GM12892 (cell line): ENCODE data around the gene PEAK1.
A peak's percentile ranks its signal among the peaks of the same experiment; 100 is the strongest.

Experiments
- DNase-seq: peaks from one replicate; pipeline ENCODE4 v3.0.0; 2011; ENCODE audit not compliant: insufficient read length
- FAIRE-seq: peaks from 2 replicates; lab custom pipeline; 2011; peaks lifted over from hg19 to GRCh38; lab: Jason Lieb, UNC
- POLR2A ChIP-seq: IDR thresholded peaks from 2 replicates; pipeline ENCODE4 v1.6.1; 2011; ENCODE audit warnings: low read depth, low read length, control low read depth
- POLR2AphosphoS5 ChIP-seq: IDR thresholded peaks from 2 replicates; pipeline ENCODE4 v1.6.1; 2011; ENCODE audit warnings: low read depth, low read length, control low read depth
- TAF1 ChIP-seq: IDR thresholded peaks from 2 replicates; pipeline ENCODE4 v1.6.1; 2011; ENCODE audit warnings: low read depth, mild to moderate bottlenecking, control low read depth, low read length, borderline replicate concordance

The PEAK1 gene

GRCh38 chr15:77420610-77421369 lies 886 bp upstream of the PEAK1 start, which contains the start of gene HMG20A:
Gene HMG20A, plus strand, starts transcription at chr15:77420888. Its CDS starts 37,520 bp downstream, at chr15:77458408.
- no peak for FAIRE-seq
- TF ChIP-seq TAF1 = peak; percentile 70
- peak; percentile 84 for TF ChIP-seq POLR2AphosphoS5
- peak; percentile 86 for TF ChIP-seq POLR2A
- peak; percentile 32 for DNase-seq

- peak; percentile 36 for DNase-seq
- no peak for TF ChIP-seq TAF1
- TF ChIP-seq POLR2AphosphoS5 = no peak
- no peak for TF ChIP-seq POLR2A
- peak; percentile 56 for FAIRE-seq
Observed at GRCh38 chr15:77418966-77419835, 703 bp downstream of the PEAK1 start.

DNA sequence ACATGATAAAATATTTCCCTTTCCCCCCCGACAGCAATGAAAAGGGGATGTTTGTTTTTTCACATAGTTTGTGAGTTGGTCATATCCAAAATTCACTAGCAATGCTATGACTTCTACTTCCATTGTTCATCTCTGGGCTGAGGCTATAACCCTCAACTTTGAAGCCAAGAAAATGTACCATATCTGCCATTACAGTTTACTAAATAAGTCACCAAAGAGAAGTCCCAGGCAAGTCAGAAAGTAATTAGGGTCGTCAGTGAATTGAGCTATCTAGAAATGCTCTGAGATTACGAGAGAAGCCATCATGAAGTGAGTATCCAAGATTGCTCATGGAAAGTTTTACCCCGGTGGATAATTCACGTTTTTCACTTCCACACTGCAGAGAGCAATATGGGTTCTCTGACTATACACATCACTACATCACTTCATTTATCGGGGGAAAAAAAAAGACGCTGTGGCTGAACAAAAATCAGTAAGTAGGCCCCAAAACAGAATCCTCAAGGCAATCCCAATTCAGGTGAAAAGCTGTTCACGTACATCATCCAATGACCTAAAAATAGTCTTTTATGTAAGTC lies 1.4 kb downstream of the PEAK1 start:
- FAIRE-seq = no peak
- TF ChIP-seq POLR2A = no peak
- TF ChIP-seq TAF1 = no peak
- TF ChIP-seq POLR2AphosphoS5 = no peak
- no peak for DNase-seq

DNA sequence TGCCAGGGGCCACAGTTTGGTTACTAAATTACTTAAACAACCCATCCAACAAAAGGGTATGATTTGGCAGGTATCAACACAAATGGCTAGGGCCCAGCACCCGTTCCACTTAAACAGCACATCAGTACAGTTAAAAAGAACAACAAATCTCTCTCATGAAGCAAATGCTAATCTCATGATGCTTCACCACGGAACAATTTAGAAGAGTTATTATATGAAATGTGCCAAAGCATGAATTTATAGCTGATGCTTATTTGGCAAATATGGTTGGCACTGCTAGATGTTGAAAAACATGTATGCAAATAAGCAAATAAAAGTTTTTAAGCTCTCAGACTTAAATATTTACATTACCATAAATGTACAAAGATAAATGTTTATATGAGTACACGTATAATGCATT lies 2.3 kb downstream of the PEAK1 start:
- DNase-seq (no peak), FAIRE-seq (no peak)
- TF ChIP-seq TAF1 = no peak
- TF ChIP-seq POLR2AphosphoS5 = no peak
- no peak for TF ChIP-seq POLR2A

GRCh38 chr15:77416954-77417353 lies 3.0 kb downstream of the PEAK1 start:
- TF ChIP-seq TAF1 (no peak), POLR2A (no peak)
- no peak for DNase-seq
- FAIRE-seq = no peak

DNA sequence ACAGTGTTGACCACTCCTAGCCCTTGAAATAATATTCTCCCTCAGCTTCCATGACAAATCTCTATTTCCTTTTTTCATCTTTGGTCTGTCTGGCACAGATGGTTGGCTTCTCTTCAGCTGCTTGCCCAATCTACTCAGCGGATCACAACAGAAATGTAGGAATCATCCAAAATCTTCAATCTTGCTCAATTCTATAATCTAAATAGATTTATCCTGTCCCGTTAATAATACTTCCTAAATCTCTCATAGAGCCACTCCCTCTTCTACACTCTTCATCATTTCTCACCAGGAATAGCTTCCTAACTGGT lies 3.8 kb downstream of the PEAK1 start:
- DNase-seq (no peak), FAIRE-seq (no peak)
- no peak for TF ChIP-seq POLR2AphosphoS5
- TF ChIP-seq TAF1 = no peak
- TF ChIP-seq POLR2A = no peak

- DNase-seq (no peak), FAIRE-seq (no peak)
- TF ChIP-seq TAF1 (no peak), POLR2A (no peak), POLR2AphosphoS5 (no peak)
Observed at GRCh38 chr15:77415450-77416147, 4.3 kb downstream of the PEAK1 start.

GRCh38 chr15:77414789-77415442 lies 5.0 kb downstream of the PEAK1 start:
- no peak for DNase-seq
- no peak for TF ChIP-seq TAF1
- TF ChIP-seq POLR2AphosphoS5 = no peak
- TF ChIP-seq POLR2A = no peak
- no peak for FAIRE-seq

DNA sequence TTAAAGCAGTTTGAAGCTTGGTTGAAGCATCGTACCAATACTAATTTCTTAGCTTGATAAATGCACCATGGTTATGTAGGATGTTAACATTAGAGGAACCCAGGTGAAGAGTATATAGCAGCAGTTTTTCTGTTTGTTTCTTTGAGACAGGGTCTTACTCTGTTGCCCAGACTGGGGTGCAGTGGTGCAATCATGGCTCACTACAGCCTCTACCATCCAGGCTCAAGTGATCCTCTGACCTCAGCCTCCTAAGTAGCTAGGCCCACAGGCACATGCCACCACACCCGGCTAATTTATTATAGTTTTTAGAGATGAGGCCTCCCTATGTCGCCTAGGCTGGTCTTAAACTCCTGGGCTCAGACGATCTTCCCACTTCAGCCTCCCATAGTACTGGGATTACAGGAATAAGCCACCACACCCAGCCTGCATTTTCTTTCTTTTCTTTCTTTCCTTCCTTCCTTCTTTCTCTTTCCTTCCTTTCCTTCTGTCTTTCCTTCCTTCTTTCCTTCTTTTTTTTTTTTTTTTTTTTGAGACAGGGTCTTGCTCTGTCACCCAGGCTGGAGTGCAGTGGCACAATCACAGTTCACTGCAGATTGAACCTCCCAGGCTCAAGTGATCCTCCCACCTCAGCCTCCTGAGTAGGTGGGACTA lies 6.1 kb downstream of the PEAK1 start:
- TF ChIP-seq TAF1 (no peak), POLR2AphosphoS5 (no peak), POLR2A (no peak)
- DNase-seq (no peak), FAIRE-seq (no peak)
